Erythroblast (primary cell): ENCODE data around the gene ZEB2.

Experiments used
- DNase-seq, 2 experiments: peaks; one replicate each; lab custom pipeline; 2025; lab: John Stamatoyannopoulos, UW
- GATA1 ChIP-seq: IDR thresholded peaks from 2 replicates; pipeline ENCODE4 v1.6.1; 2011; ENCODE audit warnings: low read depth, mild to moderate bottlenecking, control low read depth, low read length, moderate library complexity
- POLR2A ChIP-seq: IDR thresholded peaks from 2 replicates; pipeline ENCODE4 v1.6.1; 2011; ENCODE audit warnings: mild to moderate bottlenecking, low read length

ZEB2 gene

GRCh38 chr2:144455987-144456386 is 63.9 kb downstream of the ZEB2 start:
- no peak for DNase-seq
- TF ChIP-seq GATA1: no peak
- TF ChIP-seq POLR2A: no peak

GRCh38 chr2:144454466-144455287 is 65.2 kb downstream of the ZEB2 start:
- no peak for TF ChIP-seq POLR2A
- TF ChIP-seq GATA1: no peak
- DNase-seq: peak; percentile 25 to 49

- no peak for DNase-seq
- no peak for TF ChIP-seq POLR2A
- TF ChIP-seq GATA1: no peak
These were observed 66.3 kb downstream of the ZEB2 start for GRCh38 chr2:144453486-144454158.

DNA sequence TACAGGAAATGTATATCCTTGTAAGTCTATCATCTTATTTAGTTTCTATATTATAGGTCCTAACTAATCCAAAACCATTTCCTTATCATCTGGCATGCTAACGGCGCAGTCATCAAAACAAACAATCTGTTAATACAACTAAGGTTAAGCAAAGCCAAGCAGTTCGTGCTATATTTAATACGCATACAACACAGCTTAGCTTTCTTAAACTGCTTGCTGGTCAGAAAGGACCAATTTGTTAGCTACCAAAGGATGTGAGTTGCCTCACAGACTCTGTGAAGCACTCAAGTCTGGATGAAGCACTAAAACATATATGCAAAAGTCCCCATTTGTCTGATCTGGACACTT is 67.0 kb downstream of the ZEB2 start:
- peak; percentile 33 to 55 for DNase-seq
- TF ChIP-seq GATA1 (no peak), POLR2A (no peak)

GRCh38 chr2:144452169-144452988 is 67.5 kb downstream of the ZEB2 start:
- DNase-seq: peak; percentile 60 to 67
- no peak for TF ChIP-seq GATA1
- TF ChIP-seq POLR2A: no peak

GRCh38 chr2:144451443-144451842 is 68.5 kb downstream of the ZEB2 start:
- DNase-seq: no peak
- TF ChIP-seq GATA1 (no peak), POLR2A (no peak)

DNA sequence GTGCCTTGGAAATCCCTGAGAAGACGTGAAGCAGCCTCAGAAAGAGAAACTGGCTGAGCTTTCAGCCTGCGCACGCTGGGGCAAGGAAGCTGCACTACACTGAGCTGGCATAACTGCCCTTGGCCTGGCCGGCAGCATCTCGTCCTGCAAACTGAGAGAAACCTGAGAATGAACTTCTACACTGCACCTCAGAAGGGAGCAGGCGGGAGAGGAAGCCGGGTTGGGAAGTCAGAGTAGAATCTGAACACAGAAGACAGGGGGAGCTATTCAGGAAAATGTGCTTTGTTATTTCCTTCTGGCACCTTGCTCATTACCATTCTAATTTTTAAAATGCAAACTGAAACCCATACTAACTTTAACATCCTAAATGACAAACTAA is 70.9 kb downstream of the ZEB2 start:
- TF ChIP-seq POLR2A (no peak), GATA1 (no peak)
- no peak for DNase-seq

- no peak for DNase-seq
- TF ChIP-seq POLR2A: no peak
- no peak for TF ChIP-seq GATA1
These were observed 71.4 kb downstream of the ZEB2 start for GRCh38 chr2:144448389-144449027.

DNA sequence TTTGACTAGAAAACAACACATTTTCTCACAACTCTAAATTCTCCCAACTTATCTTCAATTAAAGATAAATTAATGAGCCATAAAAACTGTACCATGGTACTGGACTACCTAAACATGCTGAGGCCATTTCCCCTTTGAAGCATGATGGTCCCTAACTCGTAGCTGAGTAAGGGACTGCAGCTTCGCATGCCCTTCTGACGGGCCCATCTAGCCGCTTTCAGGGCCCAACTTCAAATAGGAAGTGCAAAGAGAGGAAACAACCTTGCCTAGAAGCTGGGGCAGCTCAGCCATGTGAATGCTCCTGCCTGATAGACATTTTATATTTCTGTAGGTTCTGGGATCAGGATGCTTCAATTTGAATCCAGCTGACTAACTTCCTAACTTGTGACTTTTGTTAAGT is 72.4 kb downstream of the ZEB2 start:
- DNase-seq: no peak
- TF ChIP-seq GATA1: no peak
- TF ChIP-seq POLR2A: no peak

- DNase-seq: no peak
- no peak for TF ChIP-seq POLR2A
- no peak for TF ChIP-seq GATA1
These were observed 73.8 kb downstream of the ZEB2 start for GRCh38 chr2:144446136-144446535.

- TF ChIP-seq GATA1 (no peak), POLR2A (no peak)
- DNase-seq: no peak
These were observed 74.7 kb downstream of the ZEB2 start for GRCh38 chr2:144445196-144445595.

GRCh38 chr2:144443837-144444817 is 75.8 kb downstream of the ZEB2 start:
- DNase-seq: peak; percentile 35 to 43
- TF ChIP-seq POLR2A (no peak), GATA1 (no peak)
